Measurements from ENCODE around the gene EFCAB8.

The EFCAB8 gene

DNA sequence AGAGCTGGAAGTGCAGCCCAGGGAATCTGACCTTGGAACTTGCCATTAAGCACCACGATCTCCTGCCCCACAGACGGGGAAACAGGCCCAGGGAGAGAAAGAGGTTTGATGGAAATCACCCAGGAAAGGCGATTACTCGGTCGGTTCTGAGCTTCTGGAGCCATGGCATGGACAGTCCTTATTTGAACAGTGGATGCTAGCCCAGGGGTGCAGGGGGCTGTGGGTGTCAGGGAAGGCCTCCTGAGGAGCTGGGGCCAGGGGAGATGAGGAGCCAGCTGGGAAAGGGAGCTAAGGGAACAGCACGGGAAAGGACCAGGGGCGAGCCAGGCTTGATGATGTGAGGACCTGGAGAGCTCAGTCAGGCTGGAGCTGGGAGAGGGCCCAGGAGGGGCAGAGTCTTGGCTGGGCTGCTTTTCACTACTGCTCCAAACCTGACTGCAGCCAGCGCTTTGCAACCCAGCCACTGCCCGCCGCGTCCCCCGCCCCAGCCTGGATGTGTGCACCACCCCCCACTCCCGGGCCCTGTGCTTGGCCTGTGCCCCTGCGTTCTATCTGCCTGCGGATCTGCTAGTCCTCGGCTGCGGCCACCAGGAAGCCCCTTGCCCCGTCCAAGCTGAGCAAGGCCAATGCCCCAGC, 127.7 kb downstream of the EFCAB8 start:
- no peak for DNase-seq (ENCODE audit: low read depth)

DNA sequence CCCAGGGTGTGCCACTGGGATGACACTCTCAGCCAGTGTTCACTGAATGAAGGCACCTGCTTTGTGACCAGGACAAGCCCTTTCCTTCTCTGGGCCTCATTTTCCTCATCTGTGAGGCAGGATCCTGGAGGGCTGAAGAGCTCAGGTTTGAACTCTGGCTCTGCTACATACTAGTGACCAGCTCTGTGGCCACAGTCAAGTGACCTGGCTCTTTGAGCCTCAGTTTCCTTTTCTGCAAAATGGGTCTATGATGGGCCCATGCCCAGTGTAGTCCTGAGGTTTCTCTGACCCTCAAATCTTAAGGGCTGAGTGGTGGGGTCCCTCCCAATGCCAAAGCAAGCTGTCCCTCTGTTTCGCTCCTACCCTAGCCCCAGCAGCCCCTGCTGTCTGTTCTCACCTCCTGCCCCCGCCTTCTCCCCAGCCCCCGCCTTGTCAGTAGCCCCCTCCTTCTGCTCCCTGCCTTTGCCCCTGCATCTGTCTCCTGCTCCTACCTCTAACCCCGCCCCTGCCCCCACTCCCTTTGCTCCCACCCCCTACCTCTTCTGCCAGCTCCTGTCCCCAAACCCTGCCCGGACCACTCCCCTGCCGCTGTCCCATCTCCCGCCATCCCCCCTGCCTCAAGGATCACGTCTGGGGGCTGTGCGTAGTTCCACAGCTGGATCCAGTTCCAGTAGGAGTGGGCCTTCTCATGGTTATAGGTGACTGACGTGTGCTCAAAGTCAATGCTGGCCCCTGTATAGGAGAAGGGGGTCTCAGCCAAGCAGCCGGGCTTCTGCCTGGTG, 128.5 kb downstream of the EFCAB8 start:
- DNase-seq (ENCODE audit: low read depth) = no peak

DNA sequence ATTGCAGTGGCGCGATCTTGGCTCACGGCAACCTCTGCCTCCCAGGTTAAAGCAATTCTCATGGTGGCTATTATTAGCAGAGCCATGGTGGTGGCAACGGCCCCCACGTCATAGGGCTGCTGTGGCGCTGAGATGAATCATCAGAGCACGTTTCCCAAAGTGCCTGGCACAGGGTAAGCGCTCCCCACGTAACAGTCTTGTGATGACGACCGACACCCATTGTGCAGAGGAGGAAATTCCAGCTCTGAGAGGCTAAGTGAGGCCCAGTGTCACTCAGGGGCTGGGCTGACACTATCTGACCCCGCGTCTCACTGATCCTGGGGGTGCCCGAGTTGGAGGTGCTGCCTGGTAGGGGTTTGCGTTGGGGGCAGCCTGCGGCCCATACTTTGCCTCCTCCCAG, 129.3 kb downstream of the EFCAB8 start:
- DNase-seq (ENCODE audit: low read depth) = no peak

DNA sequence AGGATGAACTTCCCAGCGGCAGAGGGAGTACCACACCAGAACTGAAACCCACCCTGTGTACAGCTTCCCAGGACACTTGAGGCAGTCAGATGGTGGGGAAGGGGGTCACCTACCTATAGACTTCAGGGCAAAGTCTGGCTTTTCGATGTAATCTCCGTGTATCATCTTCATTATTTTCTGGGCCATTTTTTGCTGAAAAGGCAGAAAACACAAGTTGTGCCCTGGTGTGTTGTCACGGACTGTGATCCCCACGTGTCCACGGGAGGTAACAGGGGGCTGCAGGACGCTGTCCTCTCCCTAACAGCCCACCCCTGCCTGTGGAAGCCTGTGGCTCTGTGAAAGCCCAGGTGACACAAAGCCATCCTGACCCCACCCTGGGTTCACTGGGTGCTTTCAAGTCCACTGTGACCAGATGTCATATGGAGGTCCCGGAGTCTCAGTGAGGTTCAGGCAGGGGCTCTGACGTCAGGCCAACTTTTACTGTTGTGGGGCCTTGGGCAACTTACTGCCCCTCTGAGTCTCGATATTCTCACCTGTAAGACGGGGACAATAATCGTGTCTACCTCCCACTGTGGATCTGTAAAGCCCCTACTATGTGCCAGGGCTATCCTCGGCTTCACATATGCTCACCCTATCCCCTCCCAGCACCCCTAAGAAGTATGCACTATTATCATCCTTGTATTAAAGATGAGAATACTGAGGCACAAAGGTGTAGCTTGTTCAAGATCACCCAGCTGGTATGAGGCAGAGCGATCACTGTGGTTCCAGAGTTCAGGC, 131.0 kb downstream of the EFCAB8 start:
- no peak for DNase-seq (ENCODE audit: low read depth)

DNA sequence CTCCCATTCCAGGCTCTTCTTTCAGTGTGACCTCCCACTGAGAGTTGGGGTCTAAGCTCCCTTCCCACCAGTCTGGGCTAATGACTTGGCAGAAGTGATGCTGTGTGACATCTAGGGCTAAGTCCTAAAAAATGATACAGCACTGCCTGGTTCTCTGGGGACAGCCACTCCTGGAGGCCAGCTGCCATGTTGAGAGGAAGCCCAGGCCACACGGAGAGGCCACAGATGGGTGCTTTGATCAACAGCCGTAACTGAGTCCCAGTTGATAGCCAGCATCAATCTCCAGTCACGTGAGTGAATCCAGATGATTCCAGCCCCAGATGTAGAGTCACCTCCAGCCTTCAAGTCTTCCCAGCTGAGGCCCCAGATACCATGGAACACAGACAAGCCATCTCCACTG, 131.7 kb downstream of the EFCAB8 start:
- DNase-seq (ENCODE audit: low read depth) = no peak

DNA sequence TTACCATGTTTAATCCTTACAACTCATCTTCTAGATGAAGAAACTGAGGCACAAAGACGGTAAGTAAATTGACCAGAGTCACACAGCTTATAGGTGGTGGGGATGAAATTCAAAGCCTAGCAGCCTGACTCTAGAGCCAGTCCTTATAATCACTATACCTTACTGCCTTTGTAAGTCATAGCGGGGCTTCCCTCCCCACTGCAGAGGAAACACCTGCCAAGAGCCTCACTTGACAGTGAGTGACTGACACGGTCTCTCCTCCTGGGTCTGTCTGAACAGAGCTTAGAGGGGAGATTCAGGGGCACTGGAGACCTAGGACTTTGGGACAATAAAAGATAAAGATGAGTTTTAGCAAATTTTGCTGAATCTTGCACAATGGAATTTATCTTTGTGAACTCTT, 132.7 kb downstream of the EFCAB8 start:
- DNase-seq (ENCODE audit: low read depth) = no peak

DNA sequence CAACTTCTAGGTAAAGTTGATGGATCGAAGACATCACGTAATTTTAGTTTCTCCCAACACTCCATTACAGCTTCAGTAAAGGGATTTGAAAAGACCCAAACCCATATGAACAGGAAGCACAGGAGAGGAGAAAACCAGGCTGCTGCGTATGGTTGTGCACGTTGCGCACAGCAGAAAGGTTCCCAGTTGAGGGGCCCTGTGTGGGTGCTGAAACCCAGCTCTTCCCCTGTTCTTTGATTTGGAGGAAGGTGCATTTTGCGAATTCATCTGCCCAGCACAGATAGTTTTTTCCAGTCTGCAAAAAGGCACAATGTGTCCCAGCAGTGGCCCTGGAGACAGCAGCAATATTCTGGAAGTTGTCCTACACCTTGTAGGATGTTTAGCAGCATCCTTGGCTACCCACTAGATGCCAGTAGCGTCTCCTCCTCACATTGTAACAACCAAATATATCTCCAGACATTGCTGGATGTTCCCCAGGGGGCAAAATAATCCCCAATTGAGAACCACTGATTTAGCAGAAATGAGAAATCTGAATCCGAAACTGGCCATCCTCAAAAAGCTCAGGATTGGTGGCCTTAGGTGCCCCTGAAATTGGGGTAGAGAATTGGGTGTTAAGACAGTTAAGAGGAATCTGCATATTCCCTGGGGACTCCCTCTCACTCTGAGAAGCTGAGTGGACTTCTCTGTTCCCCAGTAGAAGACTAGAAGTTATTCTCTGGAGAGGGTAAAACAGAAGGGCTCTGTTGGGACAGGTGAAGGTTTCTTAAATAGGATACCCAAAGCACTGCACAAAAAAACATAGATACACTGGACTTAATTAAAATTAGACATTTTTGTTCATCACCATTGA, 133.3 kb downstream of the EFCAB8 start:
- no peak for DNase-seq (ENCODE audit: low read depth)

DNA sequence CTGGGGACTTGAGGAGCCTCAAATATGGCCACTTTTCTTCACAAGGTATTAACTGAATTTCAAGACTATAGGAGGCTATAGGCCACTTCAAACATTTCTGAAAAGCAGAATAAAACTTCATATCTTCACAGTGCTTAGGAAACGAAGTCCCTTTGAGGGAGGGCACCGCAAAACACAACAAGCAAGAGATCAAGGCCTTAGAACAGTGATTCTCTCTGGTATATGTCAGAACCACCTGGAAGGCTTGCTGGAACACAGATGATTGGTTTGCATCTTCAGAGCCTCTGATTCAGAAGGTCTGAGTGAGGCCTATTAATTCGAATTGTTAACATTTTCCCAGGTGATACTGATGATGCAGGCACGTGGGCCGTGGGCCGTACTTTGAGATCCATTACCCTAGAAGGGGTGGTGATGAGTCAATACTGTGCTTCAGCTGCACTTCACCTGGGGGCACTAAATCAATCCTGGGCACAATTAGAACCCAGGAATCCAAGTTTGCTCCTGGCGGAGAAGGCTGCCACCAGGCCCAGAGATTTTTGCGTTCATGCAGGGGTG, 134.8 kb downstream of the EFCAB8 start:
- no peak for DNase-seq (ENCODE audit: low read depth)

DNA sequence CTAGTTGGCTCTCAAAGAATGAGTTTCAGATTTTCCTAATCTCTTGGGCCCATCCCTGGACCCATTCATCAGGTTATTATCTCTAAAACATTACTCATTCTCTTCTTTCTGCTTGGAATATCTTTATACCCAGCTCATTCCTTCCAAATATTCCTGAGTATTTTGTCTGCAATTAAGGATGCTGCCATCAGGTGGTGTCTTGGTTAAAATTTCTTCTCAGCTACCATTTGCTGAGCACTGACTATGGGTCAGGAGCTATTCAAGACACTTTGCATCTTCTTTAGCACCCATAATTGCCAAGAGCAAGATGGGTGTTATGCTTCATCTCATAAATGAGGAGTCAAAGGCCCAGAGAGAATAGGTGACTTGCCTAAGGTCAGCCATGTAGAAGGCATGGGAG, 137.1 kb downstream of the EFCAB8 start:
- DNase-seq (ENCODE audit: low read depth) = no peak

DNA sequence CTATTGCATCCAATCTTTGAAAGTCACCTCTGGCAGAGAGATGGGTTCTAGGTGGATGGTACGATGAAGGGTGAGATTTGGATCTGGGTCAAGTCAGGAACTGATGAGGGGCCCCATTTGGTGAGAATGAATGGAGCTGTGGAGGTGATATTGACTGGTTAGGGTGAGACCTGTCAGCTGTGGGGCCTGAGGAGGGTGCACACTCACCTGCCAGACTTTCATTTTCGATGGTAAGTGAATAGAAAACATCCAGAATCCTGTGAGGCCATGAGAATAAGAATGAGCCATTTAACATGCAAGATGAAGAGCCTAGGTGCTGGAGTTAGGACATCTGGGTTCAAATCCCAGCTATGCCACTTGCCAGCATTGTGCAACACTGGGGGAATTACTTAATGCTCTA, 138.7 kb downstream of the EFCAB8 start:
- DNase-seq (ENCODE audit: low read depth) = no peak

DNA sequence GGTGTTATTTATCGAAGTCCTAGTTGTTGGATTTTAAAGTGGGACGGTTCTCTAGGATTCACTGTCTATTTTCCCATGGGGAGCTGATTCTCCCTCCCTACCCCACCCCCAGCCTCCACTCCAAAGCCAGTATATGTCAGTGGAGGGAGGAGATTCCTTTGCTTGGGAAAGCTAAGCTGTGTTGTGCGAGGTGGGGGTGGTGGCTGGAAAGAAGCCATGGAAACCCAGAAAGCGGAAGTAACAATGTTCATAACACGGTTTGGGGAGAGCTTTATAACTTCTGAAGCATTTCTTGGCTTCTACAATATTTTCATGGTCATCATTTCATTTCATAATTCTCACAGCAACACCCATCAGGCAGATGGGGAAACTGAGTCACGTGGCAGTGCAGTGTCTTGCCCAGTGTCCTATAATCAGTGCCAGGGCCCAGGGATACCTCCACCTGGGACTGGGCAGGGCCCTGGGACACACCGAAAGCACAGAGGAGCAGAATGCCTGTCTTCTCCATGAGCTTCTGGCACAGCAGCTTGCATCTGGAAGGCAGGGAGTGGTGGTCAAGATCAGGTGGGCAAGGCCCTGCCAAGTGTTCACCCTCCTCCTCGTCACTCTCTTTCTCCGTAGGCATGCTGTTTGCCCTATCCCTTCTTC, 141.0 kb downstream of the EFCAB8 start:
- no peak for DNase-seq (ENCODE audit: low read depth)

DNA sequence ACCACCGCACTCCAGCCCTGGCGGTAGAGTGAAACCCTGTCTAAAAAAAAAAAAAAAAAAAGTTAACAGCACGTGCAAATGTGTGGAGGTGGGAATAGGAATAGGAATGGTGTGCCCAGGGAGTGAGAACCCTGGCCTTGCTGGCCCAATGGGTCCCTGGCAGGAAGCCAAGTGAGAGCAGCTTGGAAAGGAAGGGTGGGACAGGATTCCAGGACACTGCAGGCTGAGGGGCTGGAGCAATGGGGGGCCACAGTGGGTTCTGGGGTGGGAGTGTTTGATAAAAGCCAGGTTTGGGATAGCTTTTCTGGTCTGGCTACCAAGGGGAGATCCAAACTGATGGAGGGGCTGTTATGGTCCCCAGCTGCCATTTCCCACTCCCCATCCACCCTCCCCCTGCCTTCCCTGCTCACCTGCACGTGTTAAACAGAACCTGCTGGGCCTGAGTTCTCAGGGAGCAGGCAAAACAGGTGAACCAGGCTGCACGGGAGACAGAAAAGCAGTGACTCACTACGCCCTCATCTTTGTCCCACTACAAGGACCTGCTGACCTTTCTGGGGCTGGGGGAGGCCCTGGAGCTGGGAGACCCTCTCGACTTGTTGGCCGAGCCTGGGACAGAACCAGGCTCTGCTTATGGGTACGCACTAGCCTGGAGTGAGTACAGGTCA, 142.2 kb downstream of the EFCAB8 start:
- DNase-seq (ENCODE audit: low read depth) = no peak

DNA sequence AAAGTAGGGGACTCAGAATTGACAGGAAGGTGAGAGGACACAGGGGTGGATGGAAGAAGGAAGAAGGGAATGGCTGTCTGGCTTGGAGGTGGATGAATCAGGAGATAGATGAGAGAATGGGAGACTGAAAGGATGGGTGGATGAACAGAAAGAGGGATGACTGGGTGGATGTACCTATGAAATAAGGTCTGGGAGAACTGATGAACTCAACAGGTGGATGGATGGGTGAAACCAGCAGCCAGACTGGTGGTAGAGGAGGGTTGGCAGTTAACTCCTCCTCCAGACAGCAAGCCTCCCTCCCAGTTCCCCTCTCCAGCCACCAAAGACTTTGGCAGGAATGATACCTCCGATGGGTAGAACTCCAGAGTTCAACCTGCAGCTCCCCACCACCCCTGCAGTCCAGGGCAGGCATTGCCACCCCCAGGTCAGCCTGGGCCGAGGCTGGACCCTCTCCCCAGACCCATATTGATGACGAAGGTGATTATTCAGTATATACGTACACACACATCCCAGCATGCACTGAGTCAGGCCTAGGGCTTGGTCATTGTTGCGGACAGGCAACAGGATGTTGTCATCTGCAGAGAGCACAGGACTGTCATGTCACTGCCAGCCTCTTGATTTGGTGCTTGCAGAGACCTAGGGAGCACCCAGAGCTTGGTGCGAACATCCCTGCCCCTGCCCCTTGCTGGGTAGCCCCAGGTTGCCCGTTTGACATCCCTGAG, 143.5 kb downstream of the EFCAB8 start:
- no peak for DNase-seq (ENCODE audit: low read depth)

DNA sequence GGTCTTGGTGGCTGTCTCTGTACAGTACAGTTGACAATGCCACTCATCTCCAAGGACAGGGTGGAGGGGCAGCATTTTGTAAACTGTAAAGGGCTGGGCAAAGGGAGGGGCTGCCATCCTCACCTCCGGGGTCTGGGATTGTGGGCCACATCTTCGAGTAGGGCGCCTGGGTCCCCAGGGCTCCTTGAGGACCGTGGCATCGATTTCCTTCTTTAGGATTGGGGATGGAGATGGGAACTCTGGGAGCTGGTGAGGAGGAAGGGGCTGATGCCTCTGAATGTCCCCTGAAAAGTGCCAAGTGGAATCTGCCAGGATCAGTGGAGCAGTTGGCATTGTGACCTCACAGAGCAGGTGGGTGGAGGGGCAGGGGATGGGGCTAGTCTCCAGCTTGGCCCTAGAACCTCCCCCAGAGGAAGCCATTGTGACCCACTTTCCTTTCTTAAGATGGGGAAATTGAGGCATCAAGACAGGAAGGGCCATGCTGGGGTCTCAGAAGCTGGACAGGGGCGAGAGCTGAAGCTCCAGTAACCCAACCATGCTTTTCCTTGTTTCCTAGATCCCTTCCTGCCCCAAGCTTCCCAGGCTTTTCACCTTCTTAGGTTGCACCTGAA, 145.5 kb downstream of the EFCAB8 start, which contains the start of gene SUN5:
SUN5 (minus strand) TSS at position 293 of the 611 bp plus-strand sequence; CDS start at position 200, 93 bp downstream.
- no peak for DNase-seq (ENCODE audit: low read depth)

DNA sequence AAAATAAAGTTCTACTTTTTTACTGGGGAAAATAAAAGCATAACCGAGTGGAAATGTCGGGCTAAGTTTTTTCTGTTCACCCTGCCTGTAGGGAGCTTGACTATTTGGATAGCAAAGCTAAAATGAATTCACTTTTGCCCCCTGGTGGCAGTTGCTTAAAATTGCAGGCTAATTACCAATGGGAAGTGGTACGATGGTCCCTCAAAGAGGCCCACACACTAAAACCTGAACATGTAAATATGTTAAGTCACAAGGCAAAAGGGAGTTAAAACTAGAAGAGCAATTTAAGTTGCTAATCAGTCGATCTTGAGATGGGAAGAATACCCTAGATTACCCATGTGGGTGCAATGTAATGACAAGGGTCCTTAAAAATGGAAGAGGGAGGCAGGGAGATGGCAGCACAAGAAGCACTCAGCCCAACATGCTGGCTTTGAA, 146.4 kb downstream of the EFCAB8 start:
- no peak for DNase-seq (ENCODE audit: low read depth)

DNA sequence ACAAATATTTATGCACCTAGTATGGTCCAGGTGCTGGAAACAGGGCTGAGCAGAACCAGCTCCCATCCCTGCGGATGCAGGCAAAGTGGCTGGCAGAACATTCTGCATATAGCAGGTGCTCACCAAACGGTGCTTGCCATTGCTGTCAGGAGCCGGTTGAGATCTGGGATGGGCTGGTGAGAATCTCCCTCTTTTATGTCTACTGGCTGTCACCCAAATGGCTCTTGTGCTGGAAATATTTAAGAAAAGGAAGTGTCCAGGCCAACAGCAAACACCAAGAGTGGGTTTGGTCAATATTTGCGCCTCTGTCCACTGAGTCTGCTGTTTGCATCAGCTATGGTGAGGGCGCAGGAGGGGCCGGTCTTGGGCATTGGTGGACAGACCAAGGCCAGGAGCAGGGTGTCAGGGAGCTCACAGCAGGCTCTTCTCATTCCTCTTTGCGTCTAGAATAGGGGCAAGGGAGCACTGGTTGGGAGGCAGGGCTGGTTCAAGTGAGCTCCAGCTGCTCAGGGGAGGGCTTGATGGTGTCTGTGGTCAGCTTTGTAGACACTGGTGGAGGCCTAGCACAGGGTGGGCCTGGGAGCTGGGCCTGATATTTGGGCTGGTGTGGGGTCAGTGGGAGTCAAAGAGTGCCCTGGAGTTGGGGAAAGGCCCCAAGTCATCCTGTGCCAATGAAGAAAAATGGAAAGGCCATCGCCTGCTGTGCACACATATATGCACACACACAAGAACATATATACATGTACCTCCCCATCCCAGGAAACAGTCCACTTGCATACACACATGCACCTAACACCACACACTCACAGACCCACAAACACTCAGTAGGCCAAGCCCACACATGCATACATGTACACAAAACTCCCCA, 147.4 kb downstream of the EFCAB8 start:
- DNase-seq (ENCODE audit: low read depth) = no peak

DNA sequence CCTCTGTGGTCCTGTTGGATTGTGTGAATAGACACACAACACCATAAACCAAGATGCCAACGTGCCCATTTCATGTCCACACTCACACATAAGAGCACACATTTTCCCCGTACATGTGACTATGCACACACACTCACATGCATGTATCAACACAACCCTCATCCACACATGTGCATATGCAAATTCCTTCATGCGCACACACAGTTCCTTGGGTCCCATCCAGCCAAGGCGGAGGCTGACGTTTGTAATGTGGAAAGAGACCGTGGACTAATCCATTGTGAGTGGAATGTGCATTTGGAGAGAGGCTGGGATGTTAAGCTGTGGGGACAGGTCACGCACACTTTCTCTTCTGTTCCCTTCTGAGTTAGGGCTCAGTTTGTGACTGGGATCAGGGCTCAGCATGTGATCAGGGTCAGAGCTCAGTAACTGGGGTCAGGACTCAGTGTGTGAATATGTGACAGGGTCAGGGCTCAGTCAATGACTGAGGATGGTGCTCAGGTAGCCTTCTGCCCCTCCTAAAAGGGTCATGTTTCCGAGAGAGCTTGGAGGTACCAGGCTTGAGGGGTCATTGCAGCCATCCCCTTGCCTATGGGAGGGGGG, 148.2 kb downstream of the EFCAB8 start:
- no peak for DNase-seq (ENCODE audit: low read depth)

Measured in T follicular helper cell (primary cell).